GM19438 (cell line): ENCODE results near the gene MXRA8.

Experiments
- ATAC-seq: cut with Tn5 transposase; IDR thresholded peaks from one replicate; pipeline ENCODE4 v1.9.1; 2021; ENCODE audit warnings: low read depth; ENCODE audit not compliant: unreplicated experiment

Gene MXRA8

GRCh38 chr1:1336931-1337792, 21.2 kb downstream of the MXRA8 start:
- ATAC-seq = no peak

GRCh38 chr1:1336446-1336845, 21.9 kb downstream of the MXRA8 start:
- ATAC-seq = no peak

GRCh38 chr1:1335792-1336248, 22.5 kb downstream of the MXRA8 start:
- no peak for ATAC-seq

GRCh38 chr1:1335283-1335682, 23.1 kb downstream of the MXRA8 start:
- no peak for ATAC-seq

GRCh38 chr1:1334835-1335234, 23.5 kb downstream of the MXRA8 start:
- no peak for ATAC-seq

- ATAC-seq = no peak
Measured at GRCh38 chr1:1333551-1334241, 24.7 kb downstream of the MXRA8 start.

- ATAC-seq = no peak
Measured at GRCh38 chr1:1332774-1333480, 25.4 kb downstream of the MXRA8 start.

- no peak for ATAC-seq
Measured at GRCh38 chr1:1332031-1332755, 26.2 kb downstream of the MXRA8 start.

- no peak for ATAC-seq
Measured at GRCh38 chr1:1331068-1331965, 27.0 kb downstream of the MXRA8 start, which contains the start of gene TAS1R3. TSS of gene TAS1R3 (plus strand) at chr1:1331280. CDS start at chr1:1331346, 66 bp downstream.

- no peak for ATAC-seq
Measured at GRCh38 chr1:1330366-1331067, 27.8 kb downstream of the MXRA8 start.

GRCh38 chr1:1329304-1330210, 28.8 kb downstream of the MXRA8 start:
- ATAC-seq = no peak

GRCh38 chr1:1328254-1328653, 30.1 kb downstream of the MXRA8 start:
- ATAC-seq = no peak

GRCh38 chr1:1327291-1327690, 31.1 kb downstream of the MXRA8 start:
- no peak for ATAC-seq

- no peak for ATAC-seq
Measured at GRCh38 chr1:1326075-1326605, 32.2 kb downstream of the MXRA8 start.

- no peak for ATAC-seq
Measured at GRCh38 chr1:1325288-1326074, 32.9 kb downstream of the MXRA8 start.

GRCh38 chr1:1324524-1325287, 33.6 kb downstream of the MXRA8 start, which contains the start of the genes CPTP and INTS11:
TSS of gene CPTP (plus strand) at chr1:1324802. CDS start at chr1:1326911, 2,109 bp downstream.
TSS of gene INTS11 (minus strand) at chr1:1324660. CDS start at chr1:1324608, 52 bp downstream.
- peak; percentile 66 for ATAC-seq
